Measurements from ENCODE around the gene ERVK3-1.

DNA sequence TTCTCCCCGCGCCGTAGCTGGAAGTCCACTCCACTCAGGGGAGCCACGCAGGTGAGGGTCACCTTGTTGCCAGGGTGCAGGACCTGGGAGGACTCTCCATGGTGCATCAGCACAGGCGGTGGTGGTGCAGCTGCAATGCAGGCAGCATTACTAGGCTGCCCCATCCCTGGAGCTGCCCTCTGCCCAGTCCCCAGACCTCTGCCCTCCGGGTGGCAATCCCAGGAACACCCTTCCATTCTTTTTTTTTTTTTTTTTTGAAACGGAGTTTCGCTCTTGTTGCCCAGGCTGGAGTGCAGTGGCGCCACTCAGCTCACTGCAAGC is 46.3 kb downstream of the ERVK3-1 start:
- TF ChIP-seq, protein P1, sequence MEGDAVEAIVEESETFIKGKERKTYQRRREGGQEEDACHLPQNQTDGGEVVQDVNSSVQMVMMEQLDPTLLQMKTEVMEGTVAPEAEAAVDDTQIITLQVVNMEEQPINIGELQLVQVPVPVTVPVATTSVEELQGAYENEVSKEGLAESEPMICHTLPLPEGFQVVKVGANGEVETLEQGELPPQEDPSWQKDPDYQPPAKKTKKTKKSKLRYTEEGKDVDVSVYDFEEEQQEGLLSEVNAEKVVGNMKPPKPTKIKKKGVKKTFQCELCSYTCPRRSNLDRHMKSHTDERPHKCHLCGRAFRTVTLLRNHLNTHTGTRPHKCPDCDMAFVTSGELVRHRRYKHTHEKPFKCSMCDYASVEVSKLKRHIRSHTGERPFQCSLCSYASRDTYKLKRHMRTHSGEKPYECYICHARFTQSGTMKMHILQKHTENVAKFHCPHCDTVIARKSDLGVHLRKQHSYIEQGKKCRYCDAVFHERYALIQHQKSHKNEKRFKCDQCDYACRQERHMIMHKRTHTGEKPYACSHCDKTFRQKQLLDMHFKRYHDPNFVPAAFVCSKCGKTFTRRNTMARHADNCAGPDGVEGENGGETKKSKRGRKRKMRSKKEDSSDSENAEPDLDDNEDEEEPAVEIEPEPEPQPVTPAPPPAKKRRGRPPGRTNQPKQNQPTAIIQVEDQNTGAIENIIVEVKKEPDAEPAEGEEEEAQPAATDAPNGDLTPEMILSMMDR (IDR thresholded peaks at IDR 0.05): no peak
- TF ChIP-seq POLR2AphosphoS5 (IDR thresholded peaks at IDR 0.05; ENCODE audit: low read depth, low read length): no peak
